Activated T-cell treated with anti-CD3 and anti-CD28 coated beads, Interleukin-2, amount 50 U/mL, for 1 hour (primary cell): ENCODE results near the gene SRMS.
"Not testable (repeated sequence)": the region's sequence is repeated elsewhere in the genome, so short reads cannot be mapped to it uniquely, and the experiment has no call there.

ENCODE experiments used
- DNase-seq: peaks from one replicate; pipeline ENCODE4 v3.0.0-alpha.2; 2020

SRMS gene

DNA sequence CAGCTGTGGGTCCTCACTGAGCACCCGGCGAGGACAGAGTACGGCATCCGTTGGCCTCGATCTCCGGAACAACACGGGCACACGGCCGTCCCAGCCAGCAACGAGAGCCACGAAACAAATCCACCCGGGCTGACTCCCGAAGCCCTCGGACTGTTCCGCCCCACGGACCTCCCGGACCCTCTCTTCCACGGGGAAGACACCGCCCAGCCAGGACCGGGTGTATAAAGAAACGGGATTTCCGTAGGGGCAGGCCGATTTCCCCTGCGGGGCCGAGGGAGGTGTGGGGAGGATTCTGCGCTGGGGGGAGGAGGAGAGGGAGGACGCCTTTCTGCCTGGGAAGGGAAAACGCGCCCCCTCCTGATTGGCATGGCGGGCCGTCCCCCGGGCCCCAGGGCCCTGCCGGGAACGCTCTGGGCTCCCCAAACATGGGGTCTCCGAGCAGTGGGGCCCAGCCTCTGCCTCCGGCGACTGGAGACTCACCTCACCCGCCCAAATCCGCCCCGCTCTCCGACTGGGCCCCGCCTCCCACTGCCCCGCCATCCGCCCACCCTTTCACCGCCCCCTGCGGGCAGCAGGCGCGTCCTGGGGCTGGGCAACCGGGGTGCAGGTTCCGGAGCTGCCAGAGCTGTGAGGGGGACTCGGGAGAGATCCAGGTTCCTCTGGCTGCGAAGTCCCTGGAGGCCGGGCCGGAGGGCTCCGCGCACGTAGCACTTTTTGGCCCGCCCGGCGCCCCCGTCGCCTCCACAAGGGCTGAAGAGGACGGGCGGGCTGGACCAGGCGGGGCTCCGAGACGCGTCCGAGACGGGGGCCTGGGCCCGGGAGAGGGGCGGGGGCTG lies 27.7 kb downstream of the SRMS start:
- no peak for DNase-seq

DNA sequence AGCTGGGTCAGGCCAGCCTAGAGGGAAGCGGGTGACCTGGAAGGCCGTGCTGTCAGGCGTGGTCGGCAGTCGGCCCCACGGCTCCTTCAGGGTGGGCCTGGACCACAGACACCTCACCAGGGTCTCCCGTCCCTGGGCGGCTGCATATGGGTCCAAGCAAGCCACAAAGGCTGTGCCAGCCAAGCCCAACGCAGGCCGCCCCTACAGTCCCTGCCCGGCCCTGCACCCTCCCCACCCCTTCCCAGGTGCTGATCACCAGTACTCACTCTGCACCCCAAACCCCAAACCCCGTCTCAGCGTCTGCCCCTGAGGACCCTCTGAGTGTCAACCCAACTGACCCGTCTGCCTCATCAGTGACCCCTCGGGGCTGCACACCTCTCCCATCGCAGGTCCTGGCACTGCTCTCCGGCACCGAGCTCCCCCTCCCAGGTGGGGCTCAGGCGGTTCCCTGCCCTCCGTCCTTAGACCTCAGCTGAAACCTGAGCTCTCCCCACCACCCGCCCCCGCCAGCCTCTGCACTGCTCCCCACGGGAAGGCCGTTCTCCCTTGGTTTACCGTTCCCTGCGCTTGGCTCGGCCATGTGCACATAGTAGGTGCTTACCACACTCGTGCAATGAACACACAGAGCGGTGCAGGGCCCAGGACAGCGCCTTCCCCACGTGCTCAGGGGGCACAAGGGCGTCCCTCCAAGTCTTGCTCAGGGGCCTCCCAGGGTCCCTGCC lies 28.4 kb downstream of the SRMS start:
- no peak for DNase-seq

DNA sequence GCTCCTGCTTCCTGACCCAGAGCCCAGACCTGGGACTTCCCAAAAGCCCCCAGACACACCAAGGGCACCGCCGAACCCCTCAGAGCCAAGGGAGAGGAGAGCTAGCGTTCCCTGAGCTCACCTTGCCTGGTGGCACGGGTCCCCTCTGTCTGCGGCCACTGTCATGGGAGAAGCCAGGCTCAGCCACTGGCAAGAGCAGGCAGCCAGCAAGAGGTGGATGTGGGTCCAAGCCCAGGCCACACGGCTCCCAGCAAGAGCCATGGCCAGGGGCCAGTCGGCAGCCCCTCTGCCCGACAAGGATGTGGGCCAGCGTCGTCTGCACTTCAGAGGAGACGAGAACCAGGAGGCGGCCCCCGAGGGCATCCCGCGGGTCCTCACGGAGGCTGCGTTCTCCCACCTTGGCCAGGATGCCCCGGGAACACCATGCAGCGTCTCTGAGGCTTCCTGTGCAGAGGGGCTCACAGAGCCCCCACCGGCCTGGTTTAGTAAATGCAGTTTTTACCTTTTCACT lies 29.1 kb downstream of the SRMS start:
- DNase-seq = no peak

DNA sequence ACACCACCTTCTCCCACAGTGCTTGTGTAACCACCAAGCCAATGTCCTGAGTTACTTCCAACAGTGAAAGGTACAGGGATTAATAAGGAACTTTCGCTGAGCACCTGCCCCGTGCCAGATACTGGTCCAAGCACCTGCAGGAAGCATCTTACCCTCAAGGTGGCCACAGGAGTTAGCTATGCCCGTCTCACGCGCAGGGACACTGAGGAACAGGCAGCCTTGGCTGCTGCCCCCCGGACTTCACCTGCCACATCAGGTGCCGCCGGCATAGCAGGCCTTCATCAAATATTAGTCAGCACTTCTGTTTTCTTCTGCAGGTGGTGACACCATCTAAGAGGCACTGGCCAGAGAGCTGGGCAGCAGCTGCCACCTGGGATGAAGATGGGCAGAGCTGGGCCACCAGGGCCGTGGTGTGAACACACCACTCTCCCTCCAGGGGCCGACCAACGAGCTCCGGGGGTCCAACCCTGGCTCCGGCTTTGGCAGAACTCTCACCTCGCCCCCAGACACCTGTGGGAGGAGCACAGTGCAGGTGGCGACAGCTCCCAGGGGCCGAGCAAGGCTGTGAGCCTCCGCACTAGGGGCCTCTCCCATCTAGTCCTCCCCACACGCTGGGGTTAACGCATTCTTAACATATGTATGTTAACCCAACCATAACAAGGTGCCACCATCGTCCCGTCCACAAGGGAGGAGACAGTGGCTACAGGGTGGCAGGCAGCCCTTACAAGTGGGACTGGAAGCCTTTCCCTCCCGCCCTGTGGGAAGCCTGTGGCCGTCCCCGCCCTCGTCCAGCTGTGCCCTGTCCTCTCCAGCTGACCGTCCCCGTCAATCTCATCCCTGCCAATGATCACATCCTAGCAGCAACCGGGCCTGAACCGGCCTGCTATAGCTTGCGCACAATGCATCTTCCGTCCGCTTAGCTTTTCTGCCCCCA lies 29.9 kb downstream of the SRMS start:
- no peak for DNase-seq

DNA sequence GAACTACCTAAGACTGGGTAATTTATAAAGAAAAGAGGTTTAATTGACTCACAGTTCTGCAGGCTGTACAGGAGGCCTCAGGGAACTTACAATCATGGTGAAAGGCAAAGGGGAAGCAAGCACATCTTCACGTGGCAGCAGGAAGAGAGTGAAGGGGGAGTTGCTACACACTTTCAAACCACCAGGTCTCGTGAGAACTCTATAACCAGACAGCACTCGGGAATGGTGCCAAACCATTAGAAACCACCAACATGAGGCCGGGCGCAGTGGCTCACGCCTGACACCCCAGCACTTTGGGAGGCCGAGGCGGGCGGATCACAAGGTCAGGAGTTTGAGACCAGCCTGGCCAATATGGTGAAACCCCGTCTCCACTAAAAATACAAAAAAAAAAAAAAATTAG lies 33.0 kb downstream of the SRMS start:
- not testable (repeated sequence) for DNase-seq

DNA sequence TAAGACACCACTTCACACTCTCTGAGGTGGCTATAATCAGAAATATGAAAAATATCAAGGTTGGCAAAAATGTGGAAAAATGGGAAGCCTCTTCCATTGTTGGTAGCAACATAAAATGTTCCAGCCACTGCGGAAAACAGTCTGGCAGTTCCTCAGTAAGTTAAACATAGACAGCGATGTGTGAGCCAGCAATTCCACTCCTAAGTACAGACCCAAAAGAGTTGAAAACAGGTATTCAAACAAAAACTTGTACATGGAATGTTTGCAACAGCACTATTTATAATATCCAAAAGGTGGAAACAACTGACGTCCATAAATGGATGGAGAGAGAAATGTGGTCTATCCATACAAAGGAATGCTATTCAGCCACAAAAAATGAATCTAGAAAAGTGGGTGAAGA lies 34.3 kb downstream of the SRMS start:
- DNase-seq = no peak

DNA sequence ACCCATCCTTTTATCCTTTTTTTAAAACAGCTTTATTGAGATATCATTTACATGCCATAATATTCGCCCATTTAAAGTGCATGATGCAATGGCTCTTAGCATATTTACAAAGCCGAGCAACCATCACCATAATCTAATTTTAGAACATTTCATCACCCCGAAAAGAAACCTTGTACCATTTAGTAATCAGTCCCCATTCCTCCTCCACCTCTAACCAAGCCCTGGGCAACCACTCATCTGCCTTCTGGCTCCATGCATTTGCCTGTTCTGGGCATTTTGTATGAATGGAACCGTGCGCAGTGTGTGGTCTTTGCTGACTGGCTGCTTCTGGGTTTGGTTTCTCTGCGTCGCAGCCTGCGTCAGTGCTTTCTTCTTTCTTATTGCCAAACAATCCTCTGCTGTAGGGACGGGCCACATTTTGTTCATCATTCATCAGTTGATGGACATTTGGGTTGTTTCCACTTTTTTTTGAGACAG lies 38.4 kb downstream of the SRMS start:
- no peak for DNase-seq

DNA sequence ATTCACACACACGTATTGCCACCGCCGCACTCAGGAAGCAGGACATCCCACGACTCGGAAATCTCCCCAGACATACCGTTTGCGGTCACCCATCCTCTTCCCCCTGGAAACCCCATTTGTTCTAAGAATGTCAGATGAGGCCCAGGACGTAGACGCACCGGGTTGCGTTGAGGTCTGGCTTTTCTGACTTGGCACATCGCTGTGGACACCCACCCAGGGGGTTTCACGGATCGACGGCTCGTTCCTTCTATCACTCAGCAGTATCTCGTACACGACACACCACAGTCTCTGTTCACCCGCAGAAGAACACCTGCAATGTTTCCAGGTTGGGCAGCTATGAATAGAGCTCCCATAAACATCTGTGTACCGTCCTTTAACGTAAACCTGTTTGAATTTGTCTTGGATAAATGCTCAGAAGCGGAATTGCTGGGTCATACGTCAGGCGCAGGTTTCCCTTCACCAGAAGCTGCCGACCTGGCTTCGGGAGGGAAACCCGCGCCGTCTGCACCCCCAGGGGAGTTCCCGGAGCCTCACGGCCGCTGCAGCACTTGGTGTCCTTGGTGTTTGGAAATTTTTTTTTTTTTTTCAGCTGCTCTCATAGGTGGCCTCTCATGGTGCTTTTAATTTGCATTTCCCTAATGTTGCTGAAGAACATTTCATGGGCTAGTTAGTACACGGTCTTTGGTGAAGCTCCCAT lies 39.3 kb downstream of the SRMS start:
- no peak for DNase-seq

DNA sequence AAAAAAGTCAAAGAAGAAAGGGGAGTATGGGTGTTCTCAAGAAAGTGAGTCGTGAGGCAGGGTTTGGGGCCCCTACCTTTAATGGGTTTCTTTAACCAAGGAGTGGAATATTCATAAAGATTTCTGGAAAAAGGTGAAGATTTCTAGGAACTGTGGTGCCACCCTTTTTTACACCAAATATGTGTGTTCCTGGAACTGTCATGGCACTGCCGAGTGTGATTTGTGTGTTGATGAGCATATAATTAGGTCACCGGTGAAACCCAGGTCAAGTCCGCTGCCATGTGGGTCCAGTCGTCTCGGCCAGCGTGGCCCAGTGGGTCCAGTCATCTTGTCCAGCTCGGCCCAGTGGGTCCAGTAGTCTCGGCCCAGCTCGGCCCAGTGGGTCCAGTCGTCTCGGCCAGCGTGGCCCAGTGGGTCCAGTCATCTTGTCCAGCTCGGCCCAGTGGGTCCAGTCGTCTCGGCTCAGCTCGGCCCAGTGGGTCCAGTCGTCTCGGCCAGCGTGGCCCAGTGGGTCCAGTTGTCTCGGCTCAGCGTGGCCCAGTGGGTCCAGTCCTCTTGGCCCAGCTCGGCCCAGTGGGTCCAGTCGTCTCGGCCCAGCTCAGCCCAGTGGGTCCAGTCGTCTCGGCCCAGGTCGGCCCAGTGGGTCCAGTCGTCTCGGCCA lies 40.3 kb downstream of the SRMS start:
- no peak for DNase-seq

DNA sequence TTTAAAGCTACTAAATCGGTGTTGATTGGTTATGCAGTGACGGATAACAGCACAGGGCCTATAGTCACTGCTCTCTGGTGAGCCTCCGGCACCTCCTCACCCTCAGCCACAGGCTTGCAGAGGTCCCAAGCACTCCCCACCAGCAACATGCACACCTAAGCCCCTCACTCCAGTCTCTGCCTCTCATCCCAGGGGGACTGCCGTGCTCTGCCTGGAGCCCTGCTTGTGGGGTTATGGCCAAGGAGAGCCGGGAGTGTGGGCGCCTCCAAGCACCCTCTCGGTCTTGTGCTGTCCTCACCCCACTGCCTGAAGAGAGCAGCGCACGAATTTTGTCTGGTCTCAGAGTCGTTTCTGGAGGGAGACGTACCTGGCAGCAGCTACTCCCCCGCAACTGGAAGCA lies 41.8 kb downstream of the SRMS start:
- DNase-seq = no peak

DNA sequence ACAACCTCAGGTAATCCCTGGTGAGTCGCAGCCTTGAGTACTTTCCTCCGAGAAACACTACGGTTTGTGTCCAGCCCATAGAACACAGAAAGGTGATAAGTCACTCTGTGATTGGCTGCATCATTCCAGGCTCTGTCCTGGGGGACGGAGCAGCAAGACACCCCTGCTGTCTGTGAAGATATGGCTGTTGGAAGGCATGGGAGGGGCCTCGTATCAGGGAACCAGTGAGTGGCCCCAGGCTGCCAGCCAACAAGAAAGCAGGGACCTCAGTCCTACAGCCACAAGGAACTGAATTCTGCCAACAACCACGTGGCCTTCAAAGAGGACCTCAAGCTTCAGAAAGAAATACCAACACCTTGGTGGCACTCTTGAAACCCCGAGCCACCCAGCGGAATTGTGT lies 42.3 kb downstream of the SRMS start:
- DNase-seq = no peak

DNA sequence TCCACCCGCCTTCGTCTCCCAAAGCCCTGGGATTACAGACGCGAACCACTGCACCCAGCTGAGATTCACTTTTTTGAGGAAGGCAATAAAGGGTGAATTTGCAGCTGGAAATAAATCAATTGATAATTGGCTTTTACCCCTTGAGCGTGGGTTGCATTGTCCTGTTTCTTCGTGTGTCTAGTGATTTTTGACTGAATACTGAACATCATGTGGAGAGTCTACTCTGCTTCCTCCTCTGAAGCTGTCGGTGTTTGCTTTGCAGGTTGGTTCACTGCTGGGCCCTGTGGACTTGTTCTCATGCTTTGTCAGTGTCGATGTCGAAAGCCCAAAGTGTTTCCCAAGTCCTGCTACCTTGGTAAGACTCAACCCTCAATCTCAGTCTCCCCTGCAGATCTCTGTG lies 42.9 kb downstream of the SRMS start:
- DNase-seq = no peak

DNA sequence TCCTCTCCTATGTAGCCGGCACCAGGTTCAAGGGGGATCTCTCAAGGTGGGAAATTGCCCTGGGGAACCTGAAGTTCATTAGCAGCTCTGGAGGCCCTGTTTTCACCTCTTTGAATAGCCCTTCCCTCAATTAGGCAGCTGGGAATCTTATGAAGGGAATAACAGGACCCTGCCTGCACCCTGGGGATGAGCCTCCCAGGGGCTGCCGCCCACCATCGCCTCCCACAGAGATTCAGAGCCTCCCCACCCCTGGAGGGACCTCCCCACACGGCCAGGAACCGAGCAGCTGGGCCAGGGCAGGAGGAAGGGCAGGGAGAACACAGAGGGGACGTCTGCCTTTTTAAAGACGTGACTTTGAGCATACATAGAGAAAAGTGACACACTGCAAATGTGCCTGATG lies 44.0 kb downstream of the SRMS start:
- no peak for DNase-seq

DNA sequence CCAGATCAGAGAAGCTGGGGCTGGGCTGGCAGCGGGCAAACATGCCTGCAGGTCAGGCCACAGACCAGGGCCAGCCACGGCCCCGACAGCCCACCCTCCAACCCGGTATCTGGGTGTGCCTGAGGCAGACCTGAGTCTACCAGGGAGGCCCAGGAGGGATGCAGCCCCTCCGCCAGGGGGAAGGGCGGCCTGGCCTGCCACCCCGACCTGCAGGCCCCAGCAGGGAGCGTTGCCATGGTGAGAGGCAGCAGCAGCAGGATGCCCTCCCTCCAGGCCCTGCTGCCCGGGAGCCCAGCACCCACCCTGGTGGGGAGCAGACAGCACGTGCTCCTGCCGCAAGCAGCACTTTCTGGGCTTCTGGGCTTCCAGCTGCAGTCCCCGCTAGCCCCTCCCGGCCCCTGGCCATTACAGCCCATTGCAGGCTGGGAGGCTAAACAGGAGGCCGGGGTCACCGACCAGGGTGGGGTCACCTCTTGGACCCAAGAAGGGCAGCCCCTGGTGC lies 44.8 kb downstream of the SRMS start:
- no peak for DNase-seq

DNA sequence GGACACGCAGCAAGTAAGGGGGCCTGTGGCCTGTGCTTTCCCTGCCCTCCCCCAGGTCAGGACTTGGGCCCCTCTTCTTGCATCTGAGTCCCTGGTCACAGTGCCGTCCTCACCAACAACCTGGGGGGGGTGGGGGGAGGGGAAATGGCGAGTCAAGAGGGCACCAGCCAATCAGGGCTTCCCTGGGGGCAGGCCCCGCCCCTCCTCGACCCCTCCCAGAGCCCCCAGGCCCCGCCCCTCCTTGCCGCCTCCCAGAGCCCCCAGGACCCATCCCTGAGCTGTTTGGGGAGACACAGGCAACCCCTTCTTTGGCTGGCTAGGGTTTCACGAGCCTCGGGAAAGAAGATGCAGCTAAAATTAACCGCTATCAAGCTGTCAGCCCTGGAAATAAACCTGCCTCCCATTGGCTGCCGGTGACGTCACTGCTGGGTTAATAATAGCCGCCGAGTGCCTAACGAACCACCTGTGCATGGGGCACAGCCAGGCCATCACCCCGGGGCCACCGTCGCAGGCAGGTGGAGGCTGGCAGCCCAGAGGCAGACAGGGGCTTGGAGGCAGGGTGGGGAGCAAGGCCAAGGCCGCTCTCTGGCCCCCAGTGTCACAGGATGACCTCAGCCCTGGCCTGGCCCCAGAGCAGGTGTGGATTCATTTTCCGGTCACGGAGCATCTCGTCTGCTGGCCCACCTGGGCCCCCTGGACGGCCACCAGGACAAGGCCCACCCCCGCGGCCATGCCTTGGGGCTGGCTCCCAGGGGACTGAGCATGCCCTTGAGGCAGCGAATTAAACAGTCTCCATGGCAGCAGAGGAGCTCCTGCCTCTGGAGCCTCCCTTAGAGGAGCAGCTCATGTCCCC lies 45.5 kb downstream of the SRMS start:
- DNase-seq = no peak

DNA sequence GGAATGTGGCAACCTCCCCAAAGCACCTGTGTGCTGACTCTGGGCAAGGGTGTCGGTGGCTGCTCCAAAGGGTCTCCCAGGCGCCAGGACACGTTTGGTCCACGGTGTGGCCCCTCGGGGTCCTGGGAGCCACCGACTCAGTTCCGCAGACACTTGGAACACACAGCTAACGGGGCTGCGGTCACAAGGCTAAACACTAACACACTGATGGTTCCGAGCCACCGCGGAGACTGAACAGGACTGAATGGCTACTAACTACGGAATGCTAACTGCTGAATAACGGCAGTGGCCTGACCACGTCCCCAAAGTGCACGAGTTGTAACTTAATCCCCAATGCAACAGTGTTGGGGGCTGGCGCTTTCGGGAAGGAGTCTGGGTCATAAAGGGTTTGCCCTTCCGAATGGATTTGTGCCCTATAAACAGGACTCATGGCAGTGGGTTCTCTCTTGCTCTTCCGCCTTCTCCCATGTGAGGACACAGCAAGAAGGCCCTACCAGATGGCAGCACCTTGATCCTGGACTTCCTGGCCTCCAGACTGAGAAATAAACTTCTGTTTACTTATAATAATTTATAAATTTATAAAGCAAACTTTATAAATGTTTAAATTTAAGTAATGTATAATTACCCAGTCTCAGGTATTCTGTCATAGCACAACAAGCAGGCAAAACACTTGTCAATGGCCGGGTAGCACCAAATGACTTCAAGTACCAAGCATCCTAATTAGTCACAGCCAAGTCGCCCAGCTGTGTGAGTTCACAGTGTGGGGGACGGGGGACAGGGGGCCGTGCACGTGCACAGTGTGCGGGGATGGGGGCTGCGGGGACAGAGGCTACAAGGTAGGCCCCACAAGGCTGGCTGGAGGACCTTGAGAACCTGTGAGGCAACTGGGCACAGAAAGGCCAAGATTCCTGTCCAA lies 46.4 kb downstream of the SRMS start:
- DNase-seq = no peak

DNA sequence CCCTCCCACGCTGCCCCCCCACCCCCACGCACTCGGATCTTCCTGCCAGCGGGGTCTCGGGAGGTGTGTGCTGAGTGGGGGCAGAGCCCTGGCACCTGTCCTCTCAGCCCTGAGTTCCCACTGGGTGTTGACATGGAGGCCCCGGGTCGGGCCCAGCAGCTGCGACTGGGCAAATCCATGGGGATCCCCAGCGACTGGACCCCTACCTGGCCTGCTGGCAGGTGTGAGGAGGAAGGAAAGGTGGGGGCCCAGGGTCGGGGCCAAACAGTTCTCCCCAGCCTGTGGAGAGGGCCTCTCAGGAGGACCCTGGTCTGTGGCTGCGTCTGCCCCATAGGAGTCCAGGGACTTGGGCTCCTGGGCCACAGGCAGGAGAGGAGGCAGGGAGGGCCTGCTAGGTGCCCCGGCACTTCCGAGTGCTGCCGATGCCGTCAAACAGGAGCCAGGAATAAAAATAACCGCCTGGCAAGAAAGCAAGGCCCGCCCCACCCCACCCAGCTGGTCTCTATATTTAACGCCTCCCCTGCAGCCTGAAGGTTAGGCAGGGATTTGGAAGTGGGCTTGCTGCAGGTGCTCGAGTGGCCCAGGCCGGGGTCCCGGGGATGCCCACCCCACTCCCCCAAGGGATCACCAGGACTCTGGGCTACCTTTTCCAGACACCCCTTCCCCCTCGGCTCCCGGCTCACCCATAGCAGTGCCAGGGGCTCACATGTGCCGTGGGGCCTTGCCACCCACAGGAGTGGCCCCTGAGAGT lies 47.2 kb downstream of the SRMS start:
- DNase-seq = no peak

DNA sequence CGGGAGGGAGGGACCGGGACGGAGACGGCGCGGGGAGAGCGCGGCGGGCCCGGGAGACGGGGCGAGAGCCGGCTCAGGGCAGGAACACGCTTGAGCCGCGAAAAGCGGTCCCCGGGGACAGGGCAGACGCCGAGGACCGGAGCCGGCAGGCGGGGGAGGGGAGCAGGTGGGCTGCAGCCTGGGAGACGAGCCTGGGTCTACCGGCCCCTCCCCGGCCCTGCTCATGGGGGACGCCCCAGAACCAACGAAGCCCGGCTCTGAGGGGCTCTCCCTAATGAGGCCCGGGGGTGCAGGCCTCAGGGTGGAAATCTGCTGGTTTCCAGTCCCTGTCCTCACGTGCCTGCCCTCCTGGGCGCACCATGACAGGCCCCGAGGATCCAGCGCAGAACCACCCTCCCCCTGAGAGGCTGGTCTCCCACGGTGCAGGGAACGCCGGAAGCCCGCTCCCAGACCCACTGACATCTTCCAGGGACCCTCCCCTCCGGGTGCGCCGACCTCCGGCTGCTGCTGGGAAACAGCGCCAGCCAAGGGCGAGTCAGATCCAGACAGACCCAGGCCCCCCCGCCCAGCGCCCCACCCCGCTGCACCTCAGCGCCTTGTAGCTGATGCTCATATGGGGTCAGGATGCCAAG lies 48.1 kb downstream of the SRMS start:
- DNase-seq = no peak
